Stomach smooth muscle (tissue), 2 donors: ENCODE data around the gene ASNS.
"Not testable (repeated sequence)": the region's sequence is repeated elsewhere in the genome, so short reads cannot be mapped to it uniquely, and the experiment has no call there.

Experiments used
- H3K27ac ChIP-seq: one replicate; pipeline ENCODE4 v1.7.0; 2013; ENCODE audit warnings: mild to moderate bottlenecking, low read length, inconsistent platforms
- H3K27me3 ChIP-seq, 2 donors: one replicate each; pipeline ENCODE4 v1.7.0; 2013; ENCODE audit warnings: low read length in 2 of 2; ENCODE audit not compliant: insufficient read depth in 2 of 2, control insufficient read depth in 1 of 2
- H3K36me3 ChIP-seq, 2 donors: one replicate each; pipeline ENCODE4 v1.7.0; 2013; ENCODE audit warnings: low read length in 2 of 2; ENCODE audit not compliant: control insufficient read depth in 2 of 2, insufficient read depth in 2 of 2
- H3K4me1 ChIP-seq: one replicate; pipeline ENCODE4 v1.7.0; 2013; ENCODE audit warnings: low read length; ENCODE audit not compliant: control insufficient read depth, insufficient read depth
- H3K4me3 ChIP-seq, 2 donors: one replicate each; pipeline ENCODE4 v1.7.0; 2013; ENCODE audit warnings: low read length in 2 of 2
- H3K9ac ChIP-seq, 2 donors: one replicate each; pipeline ENCODE4 v1.7.0; 2013; ENCODE audit warnings: low read length in 2 of 2, mild to moderate bottlenecking in 1 of 2
- H3K9me3 ChIP-seq, 2 donors: one replicate each; pipeline ENCODE4 v1.7.0; 2013; ENCODE audit warnings: low read length in 2 of 2; ENCODE audit not compliant: control insufficient read depth in 2 of 2
- donor health status: healthy.
- donor health status: Pancreatic carcinoma.

Gene ASNS

GRCh38 chr7:97872025-97872669 is at the start of gene ASNS:
Gene ASNS, minus strand, starts transcription at chr7:97872408. Its CDS starts 3,252 bp downstream, at chr7:97869156.
- H3K4me1 ChIP-seq = peaks cover 4% of the 10 kb centered on the region
- peak within 1 kb of the TSS; percentile 79 to 87 for H3K9ac ChIP-seq
- H3K36me3 ChIP-seq = no peaks in the 10 kb centered on the region
- peak within 1 kb of the TSS; percentile 69 for H3K27ac ChIP-seq
- H3K27me3 ChIP-seq = no peaks in the 10 kb centered on the region
- no peaks in the 10 kb centered on the region for H3K9me3 ChIP-seq
- peak within 1 kb of the TSS; percentile 84 to 88 for H3K4me3 ChIP-seq

- not testable (repeated sequence) for H3K9ac ChIP-seq, H3K4me3 ChIP-seq, H3K27me3 ChIP-seq, H3K4me1 ChIP-seq, H3K36me3 ChIP-seq, H3K27ac ChIP-seq, H3K9me3 ChIP-seq
Measured at GRCh38 chr7:97921254-97921653, 49.0 kb upstream of the ASNS start.

GRCh38 chr7:97915267-97915666 is 43.1 kb upstream of the ASNS start:
- not testable (repeated sequence) for H3K27me3 ChIP-seq, H3K4me3 ChIP-seq

GRCh38 chr7:97912294-97912693 is 40.1 kb upstream of the ASNS start:
- H3K9ac ChIP-seq, H3K27ac ChIP-seq, H3K9me3 ChIP-seq, H3K27me3 ChIP-seq, H3K36me3 ChIP-seq, H3K4me3 ChIP-seq, H3K4me1 ChIP-seq: not testable (repeated sequence)

More at GRCh38 chr7:97915267-97915666, 43.1 kb upstream of the ASNS start:
- H3K27ac ChIP-seq, H3K4me1 ChIP-seq, H3K9me3 ChIP-seq, H3K36me3 ChIP-seq, H3K9ac ChIP-seq: not testable (repeated sequence)

- not testable (repeated sequence) for H3K27me3 ChIP-seq, H3K27ac ChIP-seq, H3K36me3 ChIP-seq
Measured at GRCh38 chr7:97896893-97897292, 24.7 kb upstream of the ASNS start.

GRCh38 chr7:97891721-97892120 is 19.5 kb upstream of the ASNS start:
- H3K27me3 ChIP-seq, H3K36me3 ChIP-seq, H3K27ac ChIP-seq, H3K9ac ChIP-seq, H3K9me3 ChIP-seq, H3K4me1 ChIP-seq, H3K4me3 ChIP-seq: not testable (repeated sequence)

More at GRCh38 chr7:97896893-97897292, 24.7 kb upstream of the ASNS start:
- H3K9me3 ChIP-seq, H3K4me3 ChIP-seq, H3K9ac ChIP-seq, H3K4me1 ChIP-seq: not testable (repeated sequence)

GRCh38 chr7:97879527-97879926 is 7.3 kb upstream of the ASNS start:
- not testable (repeated sequence) for H3K27me3 ChIP-seq, H3K9me3 ChIP-seq, H3K4me1 ChIP-seq, H3K36me3 ChIP-seq, H3K4me3 ChIP-seq, H3K27ac ChIP-seq, H3K9ac ChIP-seq

GRCh38 chr7:97874894-97875293 is 2.7 kb upstream of the ASNS start:
- not testable (repeated sequence) for H3K9ac ChIP-seq, H3K4me1 ChIP-seq, H3K27me3 ChIP-seq, H3K36me3 ChIP-seq, H3K27ac ChIP-seq, H3K9me3 ChIP-seq, H3K4me3 ChIP-seq

GRCh38 chr7:97873606-97874005 is 1.4 kb upstream of the ASNS start:
- Histone ChIP-seq H3K27ac (no peak overlapping the region), H3K4me3 (no peak overlapping the region), H3K4me1 (peaks cover 4% of the 10 kb centered on the region), H3K9me3 (no peaks in the 10 kb centered on the region), H3K9ac (no peak overlapping the region), H3K36me3 (no peaks in the 10 kb centered on the region), H3K27me3 (no peaks in the 10 kb centered on the region)

- H3K36me3 ChIP-seq = peaks cover 0 to under 1% of the 10 kb centered on the region in 2 donors
- peaks cover 4% of the 10 kb centered on the region for H3K4me1 ChIP-seq
- H3K27me3 ChIP-seq = no peaks in the 10 kb centered on the region
- peak overlapping the region; percentile 84 to 88 for H3K4me3 ChIP-seq
- H3K9ac ChIP-seq = peak overlapping the region; percentile 79 to 87
- H3K9me3 ChIP-seq = no peaks in the 10 kb centered on the region
- peak overlapping the region; percentile 69 for H3K27ac ChIP-seq
Measured at GRCh38 chr7:97871659-97872024, 566 bp downstream of the ASNS start.

- Histone ChIP-seq H3K9me3 (no peaks in the 10 kb centered on the region), H3K9ac (no peak overlapping the region), H3K27me3 (no peaks in the 10 kb centered on the region), H3K4me3 (no peak overlapping the region), H3K27ac (no peak overlapping the region), H3K4me1 (peaks cover 4% of the 10 kb centered on the region), H3K36me3 (peaks cover 3 to 6% of the 10 kb centered on the region in 2 donors)
Measured at GRCh38 chr7:97868788-97869187, 3.4 kb downstream of the ASNS start.
